ENCODE results near the gene MRPL28.

DNA sequence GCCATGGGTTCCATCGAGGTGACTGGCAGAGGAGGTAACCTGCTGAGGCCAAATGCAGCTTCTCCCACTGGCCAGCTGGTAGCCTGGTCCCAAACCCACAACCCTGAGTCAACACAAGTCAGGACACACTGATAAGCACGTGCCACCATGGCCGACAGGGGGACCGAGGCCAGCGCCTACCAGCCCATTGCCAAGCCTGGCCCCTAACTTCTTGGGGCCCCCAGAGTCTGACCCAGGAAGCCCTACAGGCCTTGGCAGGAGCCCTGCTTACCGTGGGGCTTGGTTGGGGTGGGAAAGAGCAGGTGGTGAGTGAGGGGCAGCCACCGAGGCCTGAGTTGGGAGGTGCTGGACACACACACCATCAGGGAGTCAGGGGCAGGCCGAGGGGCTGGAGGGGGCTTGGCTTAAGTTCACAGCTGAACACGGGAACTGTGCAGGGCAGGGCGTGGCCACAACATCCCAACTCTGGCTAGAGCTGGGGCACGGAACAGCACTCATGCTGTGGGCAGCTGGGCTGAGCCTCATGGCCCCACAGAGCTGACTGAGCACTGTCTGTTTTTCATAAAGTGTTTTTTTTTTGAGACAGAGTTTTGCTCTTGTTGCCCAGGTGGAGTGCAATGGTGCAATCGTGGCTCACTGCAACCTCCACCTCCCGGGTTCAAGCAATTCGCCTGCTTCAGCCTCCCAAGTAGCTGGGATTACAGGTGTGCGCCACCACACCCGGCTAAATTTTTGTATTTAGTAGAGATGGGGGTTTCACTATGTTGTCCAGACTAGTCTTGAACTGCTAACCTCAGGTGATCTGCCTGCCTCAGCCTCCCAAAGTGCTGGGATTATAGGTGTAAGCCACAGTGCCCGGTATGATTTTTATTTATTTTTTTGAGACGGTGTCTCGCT lies 5.5 kb downstream of the MRPL28 start:
- no peak for TF ChIP-seq POLR2A (IDR thresholded peaks at IDR 0.05)
- TF ChIP-seq, protein P1, sequence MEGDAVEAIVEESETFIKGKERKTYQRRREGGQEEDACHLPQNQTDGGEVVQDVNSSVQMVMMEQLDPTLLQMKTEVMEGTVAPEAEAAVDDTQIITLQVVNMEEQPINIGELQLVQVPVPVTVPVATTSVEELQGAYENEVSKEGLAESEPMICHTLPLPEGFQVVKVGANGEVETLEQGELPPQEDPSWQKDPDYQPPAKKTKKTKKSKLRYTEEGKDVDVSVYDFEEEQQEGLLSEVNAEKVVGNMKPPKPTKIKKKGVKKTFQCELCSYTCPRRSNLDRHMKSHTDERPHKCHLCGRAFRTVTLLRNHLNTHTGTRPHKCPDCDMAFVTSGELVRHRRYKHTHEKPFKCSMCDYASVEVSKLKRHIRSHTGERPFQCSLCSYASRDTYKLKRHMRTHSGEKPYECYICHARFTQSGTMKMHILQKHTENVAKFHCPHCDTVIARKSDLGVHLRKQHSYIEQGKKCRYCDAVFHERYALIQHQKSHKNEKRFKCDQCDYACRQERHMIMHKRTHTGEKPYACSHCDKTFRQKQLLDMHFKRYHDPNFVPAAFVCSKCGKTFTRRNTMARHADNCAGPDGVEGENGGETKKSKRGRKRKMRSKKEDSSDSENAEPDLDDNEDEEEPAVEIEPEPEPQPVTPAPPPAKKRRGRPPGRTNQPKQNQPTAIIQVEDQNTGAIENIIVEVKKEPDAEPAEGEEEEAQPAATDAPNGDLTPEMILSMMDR (IDR thresholded peaks at IDR 0.05): no peak
- TF ChIP-seq EP300 (IDR thresholded peaks at IDR 0.05): no peak
- no peak for TF ChIP-seq POLR2AphosphoS5 (IDR thresholded peaks at IDR 0.05)

Measured in gastroesophageal sphincter (tissue), 3 donors.